ENCODE measurements around the gene ZYG11B. TPM values are rescaled to one million over a fixed set of nuclear protein-coding genes. Genes with fewer than 3 reads are reported as not detected.
"Not testable (repeated sequence)": the region's sequence is repeated elsewhere in the genome, so short reads cannot be mapped to it uniquely, and the experiment has no call there.

Gene ZYG11B
- total and polyA plus RNA-seq, 5 donors from 2014 or later, result 13.6 to 21.1 (median 15.3) TPM

- no peak overlapping the region for H3K4me3 ChIP-seq (ENCODE audit: low read depth, low read length)
- peaks cover 22% of the 10 kb centered on the region for H3K36me3 ChIP-seq (ENCODE audit: control insufficient read depth, insufficient read depth, low read length)
- no peak for ATAC-seq (ENCODE audit: low read depth in 2 of 2)
- H3K4me1 ChIP-seq (ENCODE audit: control insufficient read depth, insufficient read depth, low read length, poor library complexity, severe bottlenecking), result no peaks in the 10 kb centered on the region
- Mint-ChIP-seq H3K27me3 (no peaks in the 10 kb centered on the region), H3K27ac (peak overlapping the region in 1 of 3 donors; percentile 3), H3K36me3 (peaks cover 36% of the 10 kb centered on the region), H3K4me1 (peaks cover 2 to 22% (median 22%) of the 10 kb centered on the region in 4 donors), H3K4me3 (no peak overlapping the region), H3K9me3 (no peaks in the 10 kb centered on the region)
- H3K9me3 ChIP-seq (ENCODE audit: control insufficient read depth in 2 of 2, low read length in 2 of 2), result no peaks in the 10 kb centered on the region
- DNase-seq, result no peak
- H3K27ac ChIP-seq (ENCODE audit: insufficient read depth, low read length, poor library complexity, severe bottlenecking), result no peak overlapping the region
- H3K27me3 ChIP-seq (ENCODE audit: control insufficient read depth, insufficient read depth, low read length), result no peaks in the 10 kb centered on the region
Measured at GRCh38 chr1:52769346-52770033, 43.2 kb downstream of the ZYG11B start.

- Mint-ChIP-seq H3K9me3 (no peaks in the 10 kb centered on the region), H3K4me3 (no peak overlapping the region), H3K4me1 (peaks cover 0 to 27% (median 21%) of the 10 kb centered on the region in 4 donors), H3K27me3 (no peaks in the 10 kb centered on the region), H3K27ac (no peak overlapping the region), H3K36me3 (peaks cover 41% of the 10 kb centered on the region)
- no peaks in the 10 kb centered on the region for H3K4me1 ChIP-seq (ENCODE audit: control insufficient read depth, insufficient read depth, low read length, poor library complexity, severe bottlenecking)
- ATAC-seq (ENCODE audit: low read depth in 2 of 2) (no peak), DNase-seq (no peak)
- no peak overlapping the region for H3K27ac ChIP-seq (ENCODE audit: insufficient read depth, low read length, poor library complexity, severe bottlenecking)
- H3K36me3 ChIP-seq (ENCODE audit: control insufficient read depth, insufficient read depth, low read length), result peaks cover 26% of the 10 kb centered on the region
- H3K9me3 ChIP-seq (ENCODE audit: control insufficient read depth in 2 of 2, low read length in 2 of 2), result no peaks in the 10 kb centered on the region
- no peaks in the 10 kb centered on the region for H3K27me3 ChIP-seq (ENCODE audit: control insufficient read depth, insufficient read depth, low read length)
- H3K4me3 ChIP-seq (ENCODE audit: low read depth, low read length), result no peak overlapping the region
Measured at GRCh38 chr1:52771384-52771783, 45.1 kb downstream of the ZYG11B start.

GRCh38 chr1:52786148-52786547 lies 59.9 kb downstream of the ZYG11B start:
- Histone ChIP-seq H3K36me3 (ENCODE audit: control insufficient read depth, insufficient read depth, low read length) (peaks cover 41% of the 10 kb centered on the region), H3K4me1 (ENCODE audit: control insufficient read depth, insufficient read depth, low read length, poor library complexity, severe bottlenecking) (no peaks in the 10 kb centered on the region), H3K27ac (ENCODE audit: insufficient read depth, low read length, poor library complexity, severe bottlenecking) (no peak overlapping the region), H3K27me3 (ENCODE audit: control insufficient read depth, insufficient read depth, low read length) (no peaks in the 10 kb centered on the region), H3K9me3 (ENCODE audit: control insufficient read depth in 2 of 2, low read length in 2 of 2) (no peaks in the 10 kb centered on the region), H3K4me3 (ENCODE audit: low read depth, low read length) (no peak overlapping the region)
- Mint-ChIP-seq H3K27ac (no peak overlapping the region), H3K27me3 (no peaks in the 10 kb centered on the region), H3K9me3 (no peaks in the 10 kb centered on the region), H3K4me1 (peaks cover 0 to 6% (median 4%) of the 10 kb centered on the region in 4 donors), H3K36me3 (peaks cover 32% of the 10 kb centered on the region), H3K4me3 (no peak overlapping the region)
- ATAC-seq (ENCODE audit: low read depth in 2 of 2) (no peak), DNase-seq (no peak)

- Mint-ChIP-seq H3K36me3 (peaks cover 35% of the 10 kb centered on the region), H3K4me1 (peaks cover 0 to 11% (median 4%) of the 10 kb centered on the region in 4 donors)
- H3K4me1 ChIP-seq (ENCODE audit: control insufficient read depth, insufficient read depth, low read length, poor library complexity, severe bottlenecking); H3K4me3 ChIP-seq (ENCODE audit: low read depth, low read length); H3K27me3 Mint-ChIP-seq; DNase-seq; H3K27ac ChIP-seq (ENCODE audit: insufficient read depth, low read length, poor library complexity, severe bottlenecking); H3K9me3 ChIP-seq (ENCODE audit: control insufficient read depth in 2 of 2, low read length in 2 of 2); H3K27me3 ChIP-seq (ENCODE audit: control insufficient read depth, insufficient read depth, low read length); H3K9me3 Mint-ChIP-seq; H3K27ac Mint-ChIP-seq; ATAC-seq (ENCODE audit: low read depth in 2 of 2); H3K4me3 Mint-ChIP-seq: not testable (repeated sequence)
- H3K36me3 ChIP-seq (ENCODE audit: control insufficient read depth, insufficient read depth, low read length), result peaks cover 28% of the 10 kb centered on the region
Measured at GRCh38 chr1:52790429-52790828, 64.2 kb downstream of the ZYG11B start.

GRCh38 chr1:52792036-52792435 lies 65.8 kb downstream of the ZYG11B start:
- Mint-ChIP-seq H3K36me3 (peaks cover 29% of the 10 kb centered on the region), H3K9me3 (no peaks in the 10 kb centered on the region), H3K27ac (no peak overlapping the region), H3K27me3 (no peaks in the 10 kb centered on the region), H3K4me3 (no peak overlapping the region), H3K4me1 (peaks cover 0 to 13% (median 5%) of the 10 kb centered on the region in 4 donors)
- no peaks in the 10 kb centered on the region for H3K4me1 ChIP-seq (ENCODE audit: control insufficient read depth, insufficient read depth, low read length, poor library complexity, severe bottlenecking)
- ATAC-seq (ENCODE audit: low read depth in 2 of 2) (no peak), DNase-seq (no peak)
- no peaks in the 10 kb centered on the region for H3K27me3 ChIP-seq (ENCODE audit: control insufficient read depth, insufficient read depth, low read length)
- no peak overlapping the region for H3K27ac ChIP-seq (ENCODE audit: insufficient read depth, low read length, poor library complexity, severe bottlenecking)
- peaks cover 23% of the 10 kb centered on the region for H3K36me3 ChIP-seq (ENCODE audit: control insufficient read depth, insufficient read depth, low read length)
- no peak overlapping the region for H3K4me3 ChIP-seq (ENCODE audit: low read depth, low read length)
- no peaks in the 10 kb centered on the region for H3K9me3 ChIP-seq (ENCODE audit: control insufficient read depth in 2 of 2, low read length in 2 of 2)

GRCh38 chr1:52793717-52794116 lies 67.5 kb downstream of the ZYG11B start:
- peaks cover 25% of the 10 kb centered on the region for H3K36me3 Mint-ChIP-seq
- not testable (repeated sequence) for H3K27me3 ChIP-seq (ENCODE audit: control insufficient read depth, insufficient read depth, low read length); H3K4me1 ChIP-seq (ENCODE audit: control insufficient read depth, insufficient read depth, low read length, poor library complexity, severe bottlenecking); H3K27ac Mint-ChIP-seq; H3K4me3 ChIP-seq (ENCODE audit: low read depth, low read length); DNase-seq; H3K27me3 Mint-ChIP-seq; ATAC-seq (ENCODE audit: low read depth in 2 of 2); H3K9me3 Mint-ChIP-seq; H3K27ac ChIP-seq (ENCODE audit: insufficient read depth, low read length, poor library complexity, severe bottlenecking); H3K9me3 ChIP-seq (ENCODE audit: control insufficient read depth in 2 of 2, low read length in 2 of 2); H3K4me3 Mint-ChIP-seq
- H3K4me1 Mint-ChIP-seq, result peaks cover 0 to 12% (median 3%) of the 10 kb centered on the region in 4 donors
- H3K36me3 ChIP-seq (ENCODE audit: control insufficient read depth, insufficient read depth, low read length), result peaks cover 26% of the 10 kb centered on the region

GRCh38 chr1:52795464-52795863 lies 69.2 kb downstream of the ZYG11B start:
- Mint-ChIP-seq H3K9me3 (no peaks in the 10 kb centered on the region), H3K36me3 (peaks cover 23% of the 10 kb centered on the region), H3K4me1 (peaks cover 0 to 8% (median 2%) of the 10 kb centered on the region in 4 donors), H3K4me3 (no peak overlapping the region), H3K27me3 (no peaks in the 10 kb centered on the region), H3K27ac (peak overlapping the region in 2 of 3 donors; percentile 69 to 80)
- no peak overlapping the region for H3K27ac ChIP-seq (ENCODE audit: insufficient read depth, low read length, poor library complexity, severe bottlenecking)
- no peaks in the 10 kb centered on the region for H3K27me3 ChIP-seq (ENCODE audit: control insufficient read depth, insufficient read depth, low read length)
- DNase-seq (no peak), ATAC-seq (ENCODE audit: low read depth in 2 of 2) (no peak)
- H3K36me3 ChIP-seq (ENCODE audit: control insufficient read depth, insufficient read depth, low read length), result peaks cover 26% of the 10 kb centered on the region
- H3K4me1 ChIP-seq (ENCODE audit: control insufficient read depth, insufficient read depth, low read length, poor library complexity, severe bottlenecking), result no peaks in the 10 kb centered on the region
- H3K9me3 ChIP-seq (ENCODE audit: control insufficient read depth in 2 of 2, low read length in 2 of 2), result no peaks in the 10 kb centered on the region
- H3K4me3 ChIP-seq (ENCODE audit: low read depth, low read length), result no peak overlapping the region

- H3K9me3 ChIP-seq (ENCODE audit: control insufficient read depth in 2 of 2, low read length in 2 of 2), result no peaks in the 10 kb centered on the region
- no peaks in the 10 kb centered on the region for H3K4me1 ChIP-seq (ENCODE audit: control insufficient read depth, insufficient read depth, low read length, poor library complexity, severe bottlenecking)
- no peaks in the 10 kb centered on the region for H3K27me3 ChIP-seq (ENCODE audit: control insufficient read depth, insufficient read depth, low read length)
- no peak overlapping the region for H3K27ac ChIP-seq (ENCODE audit: insufficient read depth, low read length, poor library complexity, severe bottlenecking)
- H3K4me3 ChIP-seq (ENCODE audit: low read depth, low read length), result no peak overlapping the region
- Mint-ChIP-seq H3K36me3 (peaks cover 16% of the 10 kb centered on the region), H3K27ac (no peak overlapping the region), H3K9me3 (no peaks in the 10 kb centered on the region), H3K4me1 (peaks cover 0 to 8% (median under 1%) of the 10 kb centered on the region in 4 donors), H3K27me3 (no peaks in the 10 kb centered on the region), H3K4me3 (no peak overlapping the region)
- peaks cover 21% of the 10 kb centered on the region for H3K36me3 ChIP-seq (ENCODE audit: control insufficient read depth, insufficient read depth, low read length)
- ATAC-seq (ENCODE audit: low read depth in 2 of 2), result no peak
- DNase-seq, result no peak
Measured at GRCh38 chr1:52798331-52798730, 72.1 kb downstream of the ZYG11B start.
